Measurements from ENCODE around the gene ACYP1.

ACYP1 gene

DNA sequence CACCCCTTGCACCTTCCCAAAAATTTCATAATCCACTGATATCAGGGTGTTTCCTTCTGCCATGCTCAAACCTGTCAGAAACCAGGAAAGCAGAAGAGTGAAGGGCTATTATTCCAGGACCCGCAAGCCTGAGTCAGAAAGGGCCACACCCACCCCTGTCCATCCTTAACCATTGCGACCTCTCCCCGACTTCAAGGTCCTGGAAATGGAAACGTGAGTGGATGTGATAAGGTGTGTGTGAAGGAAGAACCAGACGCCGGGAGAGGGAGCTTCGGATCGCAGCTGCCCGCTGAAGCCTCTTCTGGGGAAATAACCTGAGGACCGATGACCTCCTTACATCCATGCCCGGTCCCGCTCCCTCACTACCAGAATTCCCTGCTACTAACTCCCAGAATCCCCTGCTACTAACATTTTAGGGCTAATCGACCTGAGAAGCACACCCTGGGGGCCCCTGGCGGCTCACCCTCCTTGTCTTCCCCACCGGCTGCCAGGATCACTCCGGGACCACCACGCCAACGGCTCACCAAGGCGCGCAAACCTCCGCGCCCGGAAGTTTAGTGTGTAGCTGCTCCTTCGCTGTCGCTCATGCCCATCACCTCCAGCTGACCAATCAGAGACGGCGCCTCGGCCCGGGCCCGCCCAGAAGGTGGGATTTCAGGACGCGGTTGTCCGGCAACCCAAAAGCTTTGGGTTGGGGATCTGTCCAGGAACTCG is at the start of gene ACYP1:
Gene ACYP1 (minus strand): TSS at position 534 of the 714 bp plus-strand sequence. CDS start 471 bp downstream, at position 63.
- DNase-seq, result peak; percentile 90

DNA sequence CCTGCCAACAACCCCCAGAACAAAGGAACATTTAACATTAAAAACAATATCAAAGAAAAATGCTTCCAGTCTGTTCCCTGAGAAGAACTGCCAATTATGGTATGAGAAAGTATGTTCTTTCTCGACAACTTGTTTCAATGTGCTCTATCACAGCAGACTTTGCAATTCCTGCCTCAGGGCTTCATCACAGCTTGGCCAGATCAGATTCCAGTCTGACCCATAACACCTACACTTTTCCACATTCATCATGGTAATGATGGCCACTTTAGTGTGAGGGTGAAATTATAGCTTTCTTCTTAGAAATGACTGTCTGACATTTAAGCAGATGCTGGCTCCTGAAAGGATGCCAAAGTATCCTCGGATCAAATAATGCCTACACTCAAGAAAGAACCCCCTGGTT is 46.1 kb upstream of the ACYP1 start:
- DNase-seq, result no peak

DNA sequence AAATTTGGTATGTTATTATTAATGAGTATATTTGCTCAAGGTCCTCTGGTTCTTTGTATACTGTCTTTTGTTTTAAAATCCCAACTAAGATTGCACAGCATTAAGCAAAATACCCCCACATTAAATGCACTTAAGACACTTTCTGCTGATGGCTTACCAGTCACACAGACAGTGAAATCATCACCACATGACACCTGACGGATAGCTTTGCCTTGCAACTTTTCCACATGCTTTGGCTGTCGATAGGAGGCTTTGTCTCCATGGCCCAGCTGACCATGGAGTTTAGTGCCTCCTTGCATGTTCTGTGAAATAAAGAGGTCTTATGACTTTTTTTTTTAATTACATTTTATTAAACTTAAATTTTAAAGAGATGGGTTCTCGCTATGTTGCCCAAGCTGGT is 43.4 kb upstream of the ACYP1 start:
- DNase-seq, result peak; percentile 50

DNA sequence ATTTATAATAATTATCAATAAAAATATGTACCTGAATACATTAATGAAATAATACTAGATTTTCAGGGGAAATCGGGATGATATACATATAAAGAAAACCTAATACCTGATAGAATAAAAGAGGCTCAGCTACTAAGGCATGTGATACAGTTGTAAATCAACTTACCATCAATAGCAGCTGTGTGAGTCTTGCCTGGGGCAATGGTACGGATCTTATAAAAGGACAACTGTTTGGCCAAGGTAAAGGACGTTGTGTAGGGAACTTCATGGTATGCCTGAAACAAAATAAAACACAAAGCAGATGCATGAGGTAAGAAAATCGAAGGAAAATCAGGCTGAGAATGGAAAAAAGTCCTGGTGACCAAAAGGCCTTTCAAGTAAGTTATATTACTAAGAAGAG is 37.7 kb upstream of the ACYP1 start:
- DNase-seq, result no peak

DNA sequence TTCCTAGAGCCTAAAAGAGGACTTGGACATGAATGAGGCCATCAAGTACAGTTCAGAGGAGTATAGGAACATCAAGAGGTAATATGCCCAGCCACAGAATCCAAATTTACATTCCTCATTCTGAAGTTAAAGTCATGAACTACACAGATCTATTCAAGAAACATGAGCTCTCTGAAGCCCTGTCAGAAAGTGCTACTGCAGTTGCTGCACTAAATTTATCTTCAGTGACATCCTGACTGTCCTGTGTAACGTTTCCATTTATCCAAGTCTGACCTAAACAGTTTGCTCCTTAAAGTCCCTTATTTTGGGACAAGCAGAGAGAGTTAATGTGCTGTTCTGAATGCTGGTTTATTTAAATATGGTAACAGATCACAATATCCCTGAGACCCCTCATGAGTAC is 34.9 kb upstream of the ACYP1 start:
- DNase-seq, result no peak

DNA sequence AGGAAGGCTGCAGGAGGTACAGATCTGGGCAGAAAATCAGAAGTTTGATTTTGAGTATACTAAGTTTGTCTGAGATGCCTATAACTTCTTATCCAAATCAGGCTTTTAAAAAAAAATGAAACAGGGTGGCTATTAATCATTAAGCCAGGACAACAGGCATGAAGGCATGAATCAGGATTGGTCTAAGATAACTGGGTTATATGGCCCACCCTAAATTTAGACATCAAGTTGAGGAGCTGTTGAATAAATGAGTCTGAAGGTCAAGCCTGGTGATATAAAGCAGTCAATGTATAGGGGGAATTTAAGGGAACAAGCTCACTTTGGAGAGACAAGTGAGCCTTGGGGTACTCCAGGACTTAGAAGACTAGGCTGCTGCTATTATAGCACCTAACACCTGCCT is 34.4 kb upstream of the ACYP1 start:
- no peak for DNase-seq

DNA sequence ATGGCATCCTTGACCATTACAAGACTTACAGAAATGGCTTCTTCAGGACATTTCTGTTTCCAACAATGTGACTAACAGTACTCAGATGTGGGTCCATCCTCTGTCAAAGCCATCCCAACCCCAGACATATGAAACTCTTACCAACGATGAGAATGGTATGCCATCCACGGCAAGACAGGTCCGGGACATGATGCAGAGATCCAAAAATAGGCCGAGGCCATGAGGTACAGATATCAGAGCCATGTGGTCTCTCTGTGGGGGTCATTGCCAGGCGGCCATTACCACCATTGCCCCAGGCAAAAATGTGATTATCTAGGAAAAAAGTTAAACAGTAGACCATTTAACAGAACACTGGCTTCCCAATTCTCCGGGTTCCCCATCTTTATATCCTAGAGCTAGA is 33.1 kb upstream of the ACYP1 start:
- DNase-seq, result no peak

DNA sequence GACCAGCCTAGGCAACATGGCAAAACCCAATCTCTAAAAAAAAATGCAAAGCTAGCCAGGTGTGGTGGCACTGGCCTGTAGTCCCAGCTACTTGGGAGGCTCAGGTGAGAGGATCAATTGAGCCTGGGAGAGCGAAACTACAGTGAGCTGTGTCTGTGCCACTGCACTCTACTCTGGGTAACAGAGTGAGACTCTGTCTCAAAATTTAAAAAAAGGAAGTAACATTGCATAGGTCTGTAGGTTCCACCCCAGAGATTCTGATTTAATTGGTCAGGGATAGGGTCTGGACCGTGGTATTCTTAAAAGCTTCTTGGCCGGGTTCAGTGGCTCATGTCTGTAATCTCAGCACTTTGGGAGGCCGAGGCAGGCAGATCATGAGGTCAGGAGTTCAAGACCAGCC is 31.9 kb upstream of the ACYP1 start:
- no peak for DNase-seq

DNA sequence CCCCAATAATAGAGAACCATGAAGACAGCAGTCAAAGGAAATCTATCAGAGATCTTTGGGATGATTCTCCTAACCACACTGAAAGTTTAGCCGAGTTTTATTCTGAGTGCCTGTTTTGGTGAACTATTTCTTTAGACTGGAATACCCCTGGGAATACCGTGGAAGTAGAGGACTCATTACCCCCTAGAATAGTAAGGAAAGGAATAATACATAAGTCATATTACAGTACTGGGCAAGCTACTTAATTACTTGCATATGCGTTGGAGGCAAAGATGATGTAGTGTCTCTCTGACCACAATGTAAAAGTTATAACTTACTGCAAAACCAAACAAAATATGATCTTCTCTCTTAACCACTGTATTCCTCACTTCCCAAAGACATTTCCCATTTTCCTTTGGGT is 31.1 kb upstream of the ACYP1 start:
- DNase-seq, result no peak

DNA sequence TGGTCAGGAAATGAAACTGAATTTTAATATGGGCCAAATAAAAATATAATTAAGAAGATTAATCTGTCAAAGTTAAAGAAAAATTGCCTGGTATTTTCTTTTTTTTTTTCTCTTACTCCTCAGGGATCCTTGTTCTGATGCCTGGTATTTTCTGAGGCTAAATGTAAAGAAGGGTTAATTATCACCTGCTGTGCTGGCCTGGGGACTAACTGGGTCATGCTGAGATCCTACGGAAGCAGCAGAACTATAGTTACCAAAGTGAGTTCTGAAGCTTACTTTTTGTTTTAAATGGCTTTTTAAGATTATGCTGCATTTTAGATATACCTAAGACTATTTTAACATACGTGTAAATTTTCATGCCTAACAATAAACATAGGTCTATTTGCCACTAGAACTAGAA is 28.9 kb upstream of the ACYP1 start:
- DNase-seq, result no peak

DNA sequence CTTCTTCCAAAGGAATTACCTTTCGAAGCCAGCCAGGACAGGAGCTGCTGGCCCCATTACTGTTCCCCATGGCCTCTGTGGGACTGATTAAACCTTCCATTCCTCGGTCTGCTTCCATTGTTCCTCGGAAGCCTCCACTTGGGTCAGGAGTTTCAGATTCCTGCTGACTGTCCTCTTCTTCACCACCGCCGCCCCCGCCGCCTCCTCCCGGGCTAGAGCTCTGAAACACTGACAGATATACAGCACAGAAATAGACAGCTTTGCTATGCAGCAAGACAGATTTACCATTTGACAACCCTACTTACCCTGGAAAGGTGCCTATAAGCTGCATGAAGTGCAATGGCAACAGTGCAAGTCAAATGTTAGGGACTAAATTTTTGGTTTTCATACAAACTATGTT is 27.4 kb upstream of the ACYP1 start:
- no peak for DNase-seq

DNA sequence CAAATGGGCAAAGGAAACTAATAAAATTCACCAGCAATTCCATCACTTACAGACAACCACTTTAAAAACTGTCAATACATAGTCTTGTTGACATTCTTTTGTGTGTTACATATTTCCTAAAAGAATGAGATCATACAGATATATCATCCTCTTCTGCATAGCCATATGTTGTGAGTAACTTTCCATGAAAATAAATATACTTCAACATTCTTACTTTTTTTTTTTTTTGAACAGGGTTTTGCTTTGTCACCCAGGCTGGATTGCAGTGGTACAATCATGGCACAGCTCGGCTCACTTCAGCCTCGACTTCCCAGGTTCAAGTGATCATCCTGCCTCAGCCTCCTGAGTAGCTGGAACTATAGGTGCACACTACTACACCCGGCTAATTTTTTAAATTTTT is 26.5 kb upstream of the ACYP1 start:
- DNase-seq, result no peak

DNA sequence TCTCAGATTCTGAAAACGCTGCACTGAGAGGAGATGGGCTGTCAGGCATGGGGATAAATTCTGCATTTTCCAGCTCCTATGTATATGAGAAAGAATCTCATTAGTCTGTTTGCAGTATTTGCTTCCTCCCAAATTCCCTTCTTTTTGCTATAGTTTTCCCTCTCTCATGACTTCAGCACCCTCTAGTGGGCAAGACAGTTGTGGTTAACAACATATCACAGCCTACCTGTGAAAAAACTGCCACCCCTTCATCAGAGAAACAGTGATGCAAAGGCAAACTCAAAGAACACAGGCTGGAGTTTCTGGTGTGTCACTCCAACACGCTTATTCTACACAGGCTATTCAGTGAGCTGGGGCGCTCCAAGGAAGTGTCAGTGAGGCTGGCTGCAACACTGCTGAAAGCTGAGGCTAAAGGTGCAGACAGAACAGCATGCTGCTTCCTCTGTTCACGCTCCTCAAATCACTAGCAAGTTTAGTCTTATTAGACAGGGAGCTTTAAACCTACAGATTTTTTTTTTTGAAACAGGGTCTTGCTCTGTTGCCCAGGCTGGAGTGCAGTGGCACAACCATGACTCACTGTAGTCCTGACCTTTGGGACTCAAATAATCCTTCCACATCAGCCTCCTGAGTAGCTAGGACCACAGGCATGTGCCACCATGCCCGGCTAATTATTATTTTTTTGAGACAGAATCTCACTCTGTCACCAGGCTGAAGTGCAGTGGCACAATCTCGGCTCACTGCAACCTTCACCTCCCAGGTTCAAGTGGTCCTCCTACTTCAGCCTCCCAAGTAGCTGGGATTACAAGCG is 24.9 kb upstream of the ACYP1 start:
- DNase-seq, result peak; percentile 63

DNA sequence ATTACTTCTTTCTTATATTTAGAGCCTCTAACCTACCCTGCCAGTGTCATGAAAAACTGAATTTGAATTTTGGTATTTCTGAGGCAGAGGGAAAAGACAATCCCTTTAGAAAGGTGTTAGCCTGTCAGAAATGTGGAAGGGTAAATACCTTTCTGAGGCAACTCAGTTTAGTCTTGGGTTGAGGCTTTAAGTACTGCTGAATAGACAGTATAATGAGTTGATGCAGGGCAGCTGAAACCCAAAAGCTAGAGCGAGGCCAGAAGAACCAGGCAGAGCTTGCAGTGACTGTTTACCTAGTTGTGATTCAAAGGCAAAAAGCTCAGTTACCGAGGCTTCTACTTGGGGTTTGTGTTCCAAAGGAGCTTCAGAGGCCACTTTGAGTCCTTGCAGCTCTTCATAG is 24.3 kb upstream of the ACYP1 start:
- DNase-seq, result no peak

DNA sequence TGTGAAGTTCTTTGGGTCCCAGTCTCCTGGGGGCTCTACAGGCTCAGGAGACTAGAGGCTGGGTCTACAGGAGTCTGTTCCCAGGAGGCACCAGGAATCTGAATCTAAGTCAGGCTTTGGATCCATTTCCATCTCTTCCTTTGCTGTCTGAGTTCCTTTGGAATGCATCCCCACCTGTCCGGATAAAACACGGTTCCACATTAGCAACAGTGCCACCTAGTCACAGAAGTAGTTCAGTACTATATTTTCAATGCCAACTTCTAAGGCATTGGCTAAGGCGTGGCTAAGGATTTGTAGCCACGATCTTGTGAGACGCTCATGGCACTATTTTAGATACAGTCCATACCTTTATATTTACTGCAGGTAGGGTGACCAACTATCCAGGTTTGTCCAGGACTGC is 20.7 kb upstream of the ACYP1 start:
- no peak for DNase-seq

DNA sequence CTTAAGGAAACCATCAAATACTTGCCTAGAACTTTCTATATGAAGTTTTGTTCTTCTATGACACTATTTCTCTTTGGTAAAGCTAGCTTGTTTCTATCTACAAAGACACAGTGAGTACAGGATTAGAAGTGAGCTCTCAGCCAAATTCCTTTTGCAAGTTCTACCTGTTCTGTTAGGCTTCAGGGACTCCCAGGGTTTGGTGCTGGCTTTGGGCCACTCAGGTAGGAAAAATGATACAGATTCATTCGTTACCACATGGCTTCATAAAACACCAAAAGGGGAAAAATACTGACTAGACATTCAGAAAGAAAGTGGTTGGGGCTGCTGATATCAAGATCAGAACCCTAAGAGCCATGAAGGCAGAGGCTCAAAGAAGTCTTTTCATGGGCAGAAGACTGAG is 19.4 kb upstream of the ACYP1 start:
- DNase-seq, result no peak

DNA sequence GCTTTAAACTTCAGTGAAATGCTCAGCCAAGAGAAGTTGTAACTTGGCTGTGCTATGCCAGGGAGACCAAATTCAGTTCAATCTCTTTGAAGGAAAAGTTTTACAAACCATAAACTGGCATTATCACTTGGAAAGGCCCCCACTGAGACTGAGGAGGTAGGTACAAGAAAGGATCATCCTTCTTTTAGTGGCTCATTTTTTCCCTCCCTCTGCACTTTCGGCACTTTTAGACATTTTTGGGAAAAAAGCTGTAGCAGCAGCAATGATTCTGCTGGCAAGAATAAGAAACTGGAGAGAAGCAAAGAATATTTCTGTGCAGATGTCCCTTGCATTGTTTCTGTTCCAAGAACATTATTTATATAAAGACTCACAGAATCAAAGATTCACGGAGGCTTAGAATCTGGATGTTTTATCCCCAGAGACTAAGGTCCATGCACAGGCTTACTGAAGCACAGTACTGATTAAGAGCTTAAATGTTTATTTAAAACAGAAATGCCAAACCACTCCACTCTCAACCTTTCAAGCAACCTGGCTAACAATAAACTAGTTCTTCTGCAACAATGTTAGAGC is 17.9 kb upstream of the ACYP1 start:
- DNase-seq, result no peak

DNA sequence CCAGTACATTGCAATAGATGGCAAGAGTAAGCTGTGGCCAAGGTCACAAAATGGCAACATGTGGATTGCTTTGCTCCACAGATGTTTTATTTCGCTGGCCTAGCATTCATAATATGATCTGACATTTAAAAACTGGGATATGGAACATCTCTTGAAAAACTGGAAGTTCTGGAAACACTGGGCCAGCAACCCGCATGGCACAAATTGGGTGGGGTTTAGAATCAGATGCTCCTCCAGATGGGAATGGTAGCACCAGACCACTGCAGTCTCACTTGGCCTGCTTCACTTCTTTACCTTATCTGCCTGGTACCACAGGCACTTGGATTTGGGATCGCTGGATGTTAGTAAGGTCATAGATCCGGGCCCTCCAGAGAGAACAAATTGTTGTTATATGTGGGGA is 15.7 kb upstream of the ACYP1 start:
- DNase-seq, result no peak

DNA sequence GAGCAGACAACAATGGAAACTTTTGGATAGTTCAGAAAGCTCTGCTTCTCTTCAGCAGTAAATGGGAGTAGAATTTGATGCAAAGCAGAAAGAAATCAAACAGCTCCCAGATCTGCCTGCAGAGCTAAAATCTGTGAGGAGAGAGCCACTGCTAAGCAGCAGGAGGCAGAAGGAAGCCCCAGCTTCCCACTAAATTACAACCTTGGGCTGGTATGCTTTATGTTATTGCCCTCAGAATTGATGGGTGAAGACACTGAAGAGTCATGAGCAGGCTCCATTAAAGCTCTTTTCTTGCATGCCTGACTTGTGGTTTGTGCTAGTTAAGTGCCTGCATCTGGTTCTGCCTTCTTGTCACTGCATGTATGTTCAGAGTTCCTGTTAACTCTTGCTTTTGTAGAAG is 14.0 kb upstream of the ACYP1 start:
- DNase-seq, result no peak

DNA sequence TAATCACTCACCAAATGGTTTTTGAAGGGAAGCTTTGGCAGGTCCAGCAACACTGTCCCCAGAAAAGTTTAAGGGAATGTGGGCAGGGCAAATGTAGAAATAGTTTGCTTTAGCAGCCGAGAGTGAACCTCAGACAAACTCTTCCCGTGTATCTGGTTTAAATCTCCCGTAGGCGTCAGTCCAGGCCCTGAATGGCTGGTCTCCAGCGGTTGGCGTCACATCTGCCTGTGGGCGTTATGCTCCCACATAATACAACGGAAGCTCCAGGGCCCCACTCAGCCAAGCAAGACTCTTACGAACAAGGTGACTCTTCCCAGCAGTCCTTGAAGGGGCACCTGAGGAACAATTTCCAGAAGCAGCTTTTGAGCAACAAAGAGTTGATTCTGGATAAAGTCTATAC is 6.6 kb upstream of the ACYP1 start:
- no peak for DNase-seq

DNA sequence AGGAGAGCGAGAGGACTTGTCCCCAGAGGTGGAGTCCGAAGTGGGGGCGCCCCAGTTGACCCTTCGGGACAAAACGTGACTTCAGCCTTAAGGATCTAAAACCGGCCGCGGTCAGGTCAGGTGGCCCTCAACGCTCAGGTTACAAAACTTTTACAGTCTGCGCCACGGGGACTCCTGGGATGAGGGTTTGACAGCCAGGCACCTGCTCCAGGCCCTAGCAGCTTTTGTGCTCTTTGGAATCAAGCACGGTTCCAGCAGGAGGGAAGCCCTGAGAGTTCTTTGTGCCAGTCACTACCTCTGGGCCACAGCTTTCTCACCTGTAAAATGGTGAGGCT is 6.0 kb upstream of the ACYP1 start:
- no peak for DNase-seq

DNA sequence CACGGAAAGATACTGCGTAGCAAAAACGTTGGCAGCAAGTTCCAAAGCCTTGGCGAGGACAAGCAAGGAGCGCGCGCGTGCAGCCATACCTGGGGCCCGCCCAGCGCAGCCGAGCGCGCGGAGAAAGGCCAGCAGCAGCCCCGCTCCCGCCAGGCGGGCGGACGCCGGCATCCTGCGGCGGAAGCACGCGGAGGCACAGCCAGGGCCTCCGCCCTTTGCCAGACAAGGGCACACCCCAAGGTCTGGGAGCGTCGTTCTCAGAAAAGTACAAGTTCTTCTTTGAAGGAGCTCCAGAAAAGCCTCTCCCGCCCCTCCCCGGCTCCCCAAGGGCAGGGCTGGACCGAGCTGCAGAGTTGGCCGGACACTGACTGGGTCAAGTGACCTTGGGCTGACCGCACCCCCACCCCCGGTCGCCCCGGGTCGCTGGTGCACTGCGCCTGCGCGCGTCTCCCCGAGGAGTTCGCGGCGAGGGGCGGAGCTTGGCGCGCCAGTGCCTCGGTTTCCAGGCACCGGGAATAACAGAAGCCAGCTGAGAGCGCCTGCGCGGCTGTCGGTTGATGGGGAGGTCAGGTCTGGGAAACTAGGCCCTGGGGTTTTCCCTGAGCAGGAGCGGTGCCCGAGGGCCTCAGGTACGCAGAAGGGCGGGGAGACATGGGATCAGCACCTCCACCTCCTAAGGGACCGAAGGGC is 5.4 kb upstream of the ACYP1 start, which contains the start of gene ZC2HC1C:
Gene ZC2HC1C (plus strand): TSS at position 521 of the 690 bp plus-strand sequence. CDS start 933 bp downstream, outside the sequence.
- DNase-seq, result peak; percentile 85

DNA sequence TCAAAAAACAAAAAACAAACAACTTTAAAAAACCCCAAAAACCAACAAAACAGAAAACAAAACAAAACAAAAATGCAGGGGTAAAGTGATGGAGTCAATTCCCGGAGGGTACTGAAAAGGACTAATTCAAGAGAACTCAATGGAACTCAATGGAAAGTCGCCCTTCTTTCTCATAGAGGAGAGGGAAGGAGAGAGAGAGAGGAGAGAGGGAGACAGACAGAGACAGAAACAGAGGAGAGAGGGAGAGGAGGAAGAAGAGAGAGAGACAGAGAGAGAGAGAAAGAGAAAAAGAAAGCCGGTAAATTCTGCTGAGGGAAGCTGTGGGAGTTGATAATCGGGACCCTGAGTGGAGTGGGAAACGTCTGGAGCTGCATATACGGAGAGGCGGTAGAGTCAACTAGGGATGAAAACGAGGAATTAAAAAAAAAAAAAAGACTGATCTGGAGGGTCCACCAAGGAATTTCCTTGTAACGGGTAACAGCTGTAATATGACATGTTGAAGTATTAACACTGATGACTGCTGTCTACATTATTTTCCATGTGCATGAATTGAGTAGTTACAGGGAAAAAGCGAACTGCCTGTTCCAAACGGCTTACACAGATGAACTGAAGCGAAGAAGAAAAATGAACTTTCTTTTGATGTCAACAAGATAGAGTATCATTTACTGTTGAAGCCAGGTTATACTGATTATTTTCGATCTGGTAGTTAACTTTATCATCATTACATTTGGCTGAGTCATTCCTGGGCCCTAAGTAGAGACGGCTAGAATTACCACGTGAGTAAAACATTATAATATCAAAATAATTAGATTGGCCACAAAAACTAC is 4.7 kb upstream of the ACYP1 start:
- no peak for DNase-seq

Data from inflammatory macrophage treated with lipopolysaccharide for 4 hours (primary cell).